ENCODE data around the gene CLDND2.

Gene CLDND2

DNA sequence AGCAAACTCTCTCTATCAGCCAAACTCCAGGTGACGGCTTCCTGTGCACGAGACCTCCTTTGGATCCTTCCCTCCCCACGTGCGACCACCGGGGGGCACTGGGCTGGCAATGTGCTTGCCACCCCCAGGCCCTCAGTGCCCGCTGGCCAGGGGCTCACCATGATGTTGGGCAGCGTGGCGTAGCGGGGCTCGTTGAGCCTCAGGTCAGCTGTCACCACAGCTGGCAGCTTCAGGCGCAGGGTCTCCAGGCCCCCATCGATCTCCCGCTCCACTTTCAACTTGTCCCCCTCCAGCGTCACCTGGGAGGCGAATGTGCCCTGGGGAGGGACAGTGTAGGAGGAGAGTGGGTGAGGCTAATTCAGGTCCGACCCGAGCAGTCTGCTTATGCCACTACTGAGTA, 22.1 kb downstream of the CLDND2 start:
- Histone ChIP-seq H3K9me3 (no peaks in the 10 kb centered on the region), H3K4me3 (no peak overlapping the region), H3K27me3 (no peaks in the 10 kb centered on the region), H3K27ac (no peak overlapping the region), H3K36me3 (peaks cover 7 to 63% (median 33%) of the 10 kb centered on the region in 3 donors), H3K4me1 (no peaks in the 10 kb centered on the region)
- DNase-seq = no peak
- TF ChIP-seq, protein P1, sequence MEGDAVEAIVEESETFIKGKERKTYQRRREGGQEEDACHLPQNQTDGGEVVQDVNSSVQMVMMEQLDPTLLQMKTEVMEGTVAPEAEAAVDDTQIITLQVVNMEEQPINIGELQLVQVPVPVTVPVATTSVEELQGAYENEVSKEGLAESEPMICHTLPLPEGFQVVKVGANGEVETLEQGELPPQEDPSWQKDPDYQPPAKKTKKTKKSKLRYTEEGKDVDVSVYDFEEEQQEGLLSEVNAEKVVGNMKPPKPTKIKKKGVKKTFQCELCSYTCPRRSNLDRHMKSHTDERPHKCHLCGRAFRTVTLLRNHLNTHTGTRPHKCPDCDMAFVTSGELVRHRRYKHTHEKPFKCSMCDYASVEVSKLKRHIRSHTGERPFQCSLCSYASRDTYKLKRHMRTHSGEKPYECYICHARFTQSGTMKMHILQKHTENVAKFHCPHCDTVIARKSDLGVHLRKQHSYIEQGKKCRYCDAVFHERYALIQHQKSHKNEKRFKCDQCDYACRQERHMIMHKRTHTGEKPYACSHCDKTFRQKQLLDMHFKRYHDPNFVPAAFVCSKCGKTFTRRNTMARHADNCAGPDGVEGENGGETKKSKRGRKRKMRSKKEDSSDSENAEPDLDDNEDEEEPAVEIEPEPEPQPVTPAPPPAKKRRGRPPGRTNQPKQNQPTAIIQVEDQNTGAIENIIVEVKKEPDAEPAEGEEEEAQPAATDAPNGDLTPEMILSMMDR (IDR thresholded peaks at IDR 0.05) = no peak
- intact Hi-C loops (cut with DNase I; ENCODE audit: low total_unique reads) = no loop called here

DNA sequence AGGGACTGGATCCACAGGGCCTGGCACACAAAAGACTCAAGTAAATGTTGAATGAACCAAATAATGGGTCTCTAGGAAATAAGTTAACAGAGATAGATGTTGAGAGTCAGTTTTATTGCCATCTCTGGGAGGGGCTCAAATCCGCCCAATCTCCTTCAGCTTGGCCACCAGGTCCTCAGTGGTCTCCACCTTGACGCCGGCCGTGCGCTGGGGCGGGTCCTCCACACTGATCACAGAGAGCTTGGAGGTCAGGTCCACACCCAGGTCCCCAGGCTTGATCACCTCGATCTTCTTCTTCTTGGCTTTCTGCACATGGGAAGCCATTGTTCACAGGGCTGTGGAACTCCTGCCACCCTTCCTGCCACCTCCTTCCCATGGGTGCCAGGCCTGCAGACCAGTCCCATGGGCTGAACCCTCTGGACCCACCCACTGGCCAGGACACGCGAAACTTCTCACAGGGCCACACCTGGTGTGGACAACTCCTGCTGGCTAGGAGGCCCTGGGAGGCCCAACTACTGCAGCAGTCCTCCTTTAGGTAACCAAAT, 23.7 kb downstream of the CLDND2 start:
- Histone ChIP-seq H3K9me3 (no peaks in the 10 kb centered on the region), H3K27ac (no peak overlapping the region), H3K36me3 (peaks cover 6 to 47% (median 17%) of the 10 kb centered on the region in 3 donors), H3K27me3 (no peaks in the 10 kb centered on the region), H3K4me3 (no peak overlapping the region), H3K4me1 (peaks cover 0 to 8% (median 3%) of the 10 kb centered on the region in 4 donors)
- DNase-seq = no peak
- TF ChIP-seq, protein P1 (IDR thresholded peaks at IDR 0.05) = no peak
- intact Hi-C loops (cut with DNase I; ENCODE audit: low total_unique reads) = no loop called here

DNA sequence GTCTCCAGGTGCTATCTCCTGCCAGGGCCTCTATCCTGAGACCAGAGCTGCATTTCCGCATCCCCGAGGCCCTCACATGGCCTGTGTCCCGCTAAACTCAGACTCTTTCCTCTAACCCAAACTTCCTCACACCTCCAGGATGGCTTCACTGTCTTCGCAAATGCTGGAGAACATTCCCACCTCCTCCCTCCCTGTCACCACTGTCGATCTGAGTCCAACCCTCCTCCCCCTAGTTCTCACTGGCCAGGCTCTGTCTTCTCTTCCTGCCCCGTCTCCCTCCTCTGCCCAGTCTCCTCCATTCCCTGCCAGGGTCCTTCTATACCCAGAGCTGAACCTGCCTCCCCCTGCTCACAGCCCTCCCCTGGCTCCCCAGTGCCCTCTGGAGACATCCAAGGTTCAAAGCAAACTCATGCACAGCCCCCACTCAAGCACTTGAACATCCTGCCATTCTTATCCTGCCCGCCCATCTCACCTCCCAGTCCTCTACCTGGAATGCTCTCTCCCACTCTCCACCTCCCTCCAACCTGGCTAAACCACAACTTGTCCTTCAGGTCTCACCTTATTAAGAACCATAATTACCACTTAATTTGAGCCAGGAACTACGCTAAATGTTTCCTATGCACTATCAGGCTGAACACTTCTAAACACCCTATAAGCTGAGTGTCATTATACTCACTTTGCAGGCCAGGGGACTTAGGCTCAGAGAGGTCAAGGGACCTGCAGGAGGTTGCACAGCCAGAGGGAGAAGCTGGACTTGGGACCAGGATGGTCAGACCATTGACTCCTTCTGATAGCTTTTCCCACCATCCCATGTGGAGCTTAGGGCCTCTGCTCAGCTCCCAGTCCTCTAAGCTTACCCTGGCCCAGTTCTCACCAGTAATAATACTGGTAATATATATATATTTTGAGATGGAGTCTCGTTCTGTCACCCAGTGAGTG, 25.9 kb downstream of the CLDND2 start:
- H3K27me3 ChIP-seq = no peaks in the 10 kb centered on the region
- no peaks in the 10 kb centered on the region for H3K9me3 ChIP-seq
- H3K4me1 ChIP-seq = peaks cover 0 to 18% (median 11%) of the 10 kb centered on the region in 4 donors
- no peak overlapping the region for H3K27ac ChIP-seq
- TF ChIP-seq, protein P1 (IDR thresholded peaks at IDR 0.05) = no peak
- peaks cover 0 to 35% (median 5%) of the 10 kb centered on the region in 3 donors for H3K36me3 ChIP-seq
- DNase-seq = no peak
- no peak overlapping the region for H3K4me3 ChIP-seq
- intact Hi-C loops (cut with DNase I; ENCODE audit: low total_unique reads) = no loop called here

DNA sequence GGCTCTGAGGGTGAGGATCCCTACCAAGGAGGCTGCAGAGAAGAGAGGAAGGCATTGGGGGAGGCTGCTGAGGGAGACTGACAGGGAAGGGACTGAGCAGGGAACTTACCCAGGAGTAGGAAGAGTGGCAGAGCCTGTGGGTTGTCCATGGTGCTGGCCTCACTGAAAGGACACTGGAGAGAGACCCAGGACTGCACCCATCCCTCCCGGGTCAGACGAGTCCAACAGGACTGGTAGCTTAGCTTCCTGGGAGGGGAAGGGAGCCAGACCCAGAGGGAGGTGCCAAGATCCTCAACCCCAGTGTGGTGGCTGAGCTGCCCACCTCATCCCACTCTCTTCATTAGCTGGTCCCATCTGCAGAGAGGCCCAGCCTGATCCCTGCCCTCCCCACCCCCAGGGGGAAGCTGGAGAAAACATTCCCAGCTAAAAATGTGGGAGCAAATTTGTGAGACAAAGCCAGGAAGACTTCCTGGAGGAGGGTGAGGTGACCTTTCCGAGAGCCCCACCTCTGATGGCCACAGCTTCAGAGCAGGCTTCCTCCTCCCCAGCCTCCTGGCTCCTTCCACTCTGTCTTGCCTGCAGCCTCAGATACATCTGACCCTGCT, 26.7 kb downstream of the CLDND2 start, which contains the start of gene VSIG10L:
Gene VSIG10L (minus strand): TSS at position 164 of the 605 bp plus-strand sequence. CDS start 15 bp downstream, at position 149.
- Histone ChIP-seq H3K9me3 (no peaks in the 10 kb centered on the region), H3K27me3 (no peaks in the 10 kb centered on the region), H3K4me1 (peaks cover 0 to 18% (median 11%) of the 10 kb centered on the region in 4 donors), H3K4me3 (no peak within 1 kb of the TSS), H3K36me3 (peaks cover 0 to 27% (median 3%) of the 10 kb centered on the region in 3 donors), H3K27ac (peak within 1 kb of the TSS in 1 of 2 donors; percentile 89)
- DNase-seq = no peak
- intact Hi-C loops (cut with DNase I; ENCODE audit: low total_unique reads) = no loop called here
- TF ChIP-seq, protein P1 (IDR thresholded peaks at IDR 0.05) = no peak

DNA sequence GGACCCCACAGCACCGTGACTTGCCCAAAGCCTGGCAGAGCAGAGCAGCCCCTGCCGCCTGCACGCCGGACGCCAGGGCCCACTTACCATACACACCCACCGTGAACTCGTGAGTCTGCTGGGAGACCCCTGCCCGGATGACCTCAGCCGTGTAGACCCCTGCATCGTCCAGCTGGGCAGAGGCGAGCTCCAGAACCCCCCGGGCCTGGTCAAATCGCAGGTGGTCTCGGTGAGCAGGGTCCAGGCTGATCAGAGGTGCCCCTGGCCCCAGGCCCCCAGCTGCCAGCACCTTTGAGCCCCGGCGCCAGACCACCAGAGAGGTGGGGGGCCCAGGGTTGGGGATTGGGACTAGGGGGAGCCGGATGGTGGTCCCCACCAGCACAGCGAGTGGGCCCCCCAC, 27.7 kb downstream of the CLDND2 start:
- Histone ChIP-seq H3K27ac (peak overlapping the region in 1 of 2 donors; percentile 89), H3K4me1 (peaks cover 0 to 18% (median 11%) of the 10 kb centered on the region in 4 donors)
- intact Hi-C loops (cut with DNase I; ENCODE audit: low total_unique reads) = no loop called here

More for the DNA sequence above, 27.7 kb downstream of the CLDND2 start:
- TF ChIP-seq, protein P1 (IDR thresholded peaks at IDR 0.05) = no peak
- Histone ChIP-seq H3K36me3 (peaks cover 0 to 17% (median 3%) of the 10 kb centered on the region in 3 donors), H3K4me3 (no peak overlapping the region), H3K27me3 (no peaks in the 10 kb centered on the region), H3K9me3 (no peaks in the 10 kb centered on the region)
- no peak for DNase-seq
